ENCODE data around the gene BTBD6.
A peak's percentile ranks its signal among the peaks of the same experiment; 100 is the strongest.

The BTBD6 gene

GRCh38 chr14:105248368-105249181 is at the start of gene BTBD6:
Gene BTBD6, plus strand, starts transcription at chr14:105248533. Its CDS starts 179 bp downstream, at chr14:105248712.
- H3K4me3 Mint-ChIP-seq, result peak within 1 kb of the TSS; percentile 75
- peaks cover 75% of the 10 kb centered on the region for H3K36me3 Mint-ChIP-seq (ENCODE audit: low read depth)
- H3K9me3 Mint-ChIP-seq, result no peaks in the 10 kb centered on the region
- intact Hi-C loops (cut with micrococcal nuclease), result no loop called here
- no peaks in the 10 kb centered on the region for H3K27me3 Mint-ChIP-seq
- peaks cover 50% of the 10 kb centered on the region for H3K4me1 Mint-ChIP-seq (ENCODE audit: low read depth)
- H3K27ac Mint-ChIP-seq, result peak within 1 kb of the TSS; percentile 84

DNA sequence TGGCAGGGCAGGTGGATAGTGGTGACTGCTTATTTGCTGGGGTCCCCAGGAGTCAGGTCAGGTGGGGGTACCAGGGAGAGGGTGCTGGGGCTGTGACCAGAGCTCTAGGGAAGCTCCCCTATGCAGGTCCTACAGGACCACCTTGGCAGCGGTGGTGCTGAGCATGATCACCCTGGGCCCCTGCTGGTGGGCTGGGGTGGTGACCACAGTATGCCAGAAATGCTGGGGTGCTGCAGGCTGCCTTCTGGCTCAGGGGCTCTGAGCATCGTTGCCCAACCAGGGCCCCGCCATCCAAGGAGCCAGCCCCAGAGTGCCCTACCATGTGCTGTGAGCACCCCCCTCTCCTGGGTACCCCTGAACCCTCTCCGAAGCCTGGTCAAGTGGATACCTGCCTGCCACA is 49.7 kb upstream of the BTBD6 start:
- H3K27ac Mint-ChIP-seq, result no peak overlapping the region
- H3K27me3 Mint-ChIP-seq, result peaks cover 88% of the 10 kb centered on the region

GRCh38 chr14:105199093-105199492 is 49.2 kb upstream of the BTBD6 start:
- Mint-ChIP-seq H3K4me1 (ENCODE audit: low read depth) (peaks cover 75% of the 10 kb centered on the region), H3K27me3 (peaks cover 88% of the 10 kb centered on the region), H3K9me3 (no peaks in the 10 kb centered on the region), H3K4me3 (no peak overlapping the region), H3K27ac (peak overlapping the region; percentile 14), H3K36me3 (ENCODE audit: low read depth) (no peaks in the 10 kb centered on the region)
- intact Hi-C loops (cut with micrococcal nuclease), result no loop called here

More for the DNA sequence above, 49.7 kb upstream of the BTBD6 start:
- Mint-ChIP-seq H3K4me3 (no peak overlapping the region), H3K36me3 (ENCODE audit: low read depth) (no peaks in the 10 kb centered on the region), H3K9me3 (no peaks in the 10 kb centered on the region), H3K4me1 (ENCODE audit: low read depth) (peaks cover 79% of the 10 kb centered on the region)
- intact Hi-C loops (cut with micrococcal nuclease), result no loop called here

GRCh38 chr14:105200074-105200473 is 48.3 kb upstream of the BTBD6 start:
- H3K9me3 Mint-ChIP-seq, result no peaks in the 10 kb centered on the region
- H3K27me3 Mint-ChIP-seq, result peaks cover 88% of the 10 kb centered on the region
- H3K4me3 Mint-ChIP-seq, result no peak overlapping the region
- intact Hi-C loops (cut with micrococcal nuclease), result no loop called here
- H3K4me1 Mint-ChIP-seq (ENCODE audit: low read depth), result peaks cover 78% of the 10 kb centered on the region
- no peak overlapping the region for H3K27ac Mint-ChIP-seq
- no peaks in the 10 kb centered on the region for H3K36me3 Mint-ChIP-seq (ENCODE audit: low read depth)

GRCh38 chr14:105200641-105201040 is 47.7 kb upstream of the BTBD6 start:
- peaks cover 88% of the 10 kb centered on the region for H3K27me3 Mint-ChIP-seq
- no peak overlapping the region for H3K27ac Mint-ChIP-seq
- intact Hi-C loops (cut with micrococcal nuclease), result no loop called here
- no peaks in the 10 kb centered on the region for H3K36me3 Mint-ChIP-seq (ENCODE audit: low read depth)
- H3K4me3 Mint-ChIP-seq, result no peak overlapping the region
- no peaks in the 10 kb centered on the region for H3K9me3 Mint-ChIP-seq
- H3K4me1 Mint-ChIP-seq (ENCODE audit: low read depth), result peaks cover 75% of the 10 kb centered on the region

- Mint-ChIP-seq H3K9me3 (no peaks in the 10 kb centered on the region), H3K27ac (peak overlapping the region; percentile 81), H3K36me3 (ENCODE audit: low read depth) (no peaks in the 10 kb centered on the region), H3K4me3 (peak overlapping the region; percentile 37), H3K27me3 (peaks cover 86% of the 10 kb centered on the region), H3K4me1 (ENCODE audit: low read depth) (peaks cover 68% of the 10 kb centered on the region)
- intact Hi-C loops (cut with micrococcal nuclease), result no loop called here
Observed at GRCh38 chr14:105201156-105201924, 47.0 kb upstream of the BTBD6 start.

GRCh38 chr14:105201925-105202513 is 46.3 kb upstream of the BTBD6 start:
- Mint-ChIP-seq H3K4me1 (ENCODE audit: low read depth) (peaks cover 64% of the 10 kb centered on the region), H3K27me3 (peaks cover 86% of the 10 kb centered on the region), H3K9me3 (no peaks in the 10 kb centered on the region), H3K36me3 (ENCODE audit: low read depth) (no peaks in the 10 kb centered on the region), H3K27ac (peak overlapping the region; percentile 81), H3K4me3 (peak overlapping the region; percentile 37)
- intact Hi-C loops (cut with micrococcal nuclease), result no loop called here

- peaks cover 57% of the 10 kb centered on the region for H3K4me1 Mint-ChIP-seq (ENCODE audit: low read depth)
- H3K36me3 Mint-ChIP-seq (ENCODE audit: low read depth), result no peaks in the 10 kb centered on the region
- H3K9me3 Mint-ChIP-seq, result no peaks in the 10 kb centered on the region
- no peak overlapping the region for H3K27ac Mint-ChIP-seq
- H3K27me3 Mint-ChIP-seq, result peaks cover 76% of the 10 kb centered on the region
- no peak overlapping the region for H3K4me3 Mint-ChIP-seq
- intact Hi-C loops (cut with micrococcal nuclease), result loop anchor here (1.0 kb wide), 1 partner anchor 149 kb away; no protein-coding TSS in a partner anchor
Observed at GRCh38 chr14:105203057-105203531, 45.2 kb upstream of the BTBD6 start.

GRCh38 chr14:105203701-105204100 is 44.6 kb upstream of the BTBD6 start:
- no peak overlapping the region for H3K27ac Mint-ChIP-seq
- H3K36me3 Mint-ChIP-seq (ENCODE audit: low read depth), result peaks cover 2% of the 10 kb centered on the region
- H3K9me3 Mint-ChIP-seq, result no peaks in the 10 kb centered on the region
- peaks cover 53% of the 10 kb centered on the region for H3K4me1 Mint-ChIP-seq (ENCODE audit: low read depth)
- intact Hi-C loops (cut with micrococcal nuclease), result loop anchor here (1.0 kb wide), 1 partner anchor 149 kb away; no protein-coding TSS in a partner anchor
- no peak overlapping the region for H3K4me3 Mint-ChIP-seq
- peaks cover 70% of the 10 kb centered on the region for H3K27me3 Mint-ChIP-seq

GRCh38 chr14:105204206-105204930 is 44.0 kb upstream of the BTBD6 start:
- peaks cover 9% of the 10 kb centered on the region for H3K36me3 Mint-ChIP-seq (ENCODE audit: low read depth)

DNA sequence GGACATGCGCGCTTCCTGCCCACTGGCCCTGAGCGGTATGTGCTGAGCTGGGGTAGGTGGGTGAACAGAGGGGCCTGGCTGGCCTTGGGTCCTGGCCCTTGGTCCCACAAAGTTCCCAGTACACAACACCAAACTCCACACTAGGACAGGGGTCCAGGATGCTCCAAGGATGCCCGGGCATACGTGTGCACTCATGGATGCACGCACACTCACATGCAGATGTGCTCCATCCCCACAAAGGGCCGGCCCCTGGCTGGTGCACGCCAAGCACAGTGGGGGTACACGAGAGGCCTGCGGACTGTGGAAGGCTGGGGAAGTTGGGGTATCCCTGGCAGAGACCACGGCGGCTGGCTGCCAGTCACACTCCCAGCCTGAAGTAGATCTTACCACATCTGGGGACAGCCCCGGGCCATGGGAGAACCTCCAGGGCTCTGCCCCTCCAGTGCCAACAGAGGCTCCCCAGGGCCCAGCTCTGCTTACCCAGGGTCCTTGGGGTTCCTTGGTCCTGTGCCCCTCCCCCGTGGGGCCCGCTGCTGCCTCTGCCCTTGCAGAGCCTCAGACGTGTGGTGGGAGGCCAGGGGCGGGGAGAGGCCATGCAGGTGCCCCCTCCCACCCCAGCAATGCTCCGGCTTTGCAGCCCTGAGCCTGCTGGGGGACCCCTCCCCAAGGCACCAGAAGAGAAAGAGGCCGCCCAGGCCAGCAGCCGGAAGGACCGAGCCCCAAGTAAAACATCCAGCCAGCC is 43.2 kb upstream of the BTBD6 start:
- H3K27ac Mint-ChIP-seq, result no peak overlapping the region
- peaks cover 42% of the 10 kb centered on the region for H3K4me1 Mint-ChIP-seq (ENCODE audit: low read depth)
- intact Hi-C loops (cut with micrococcal nuclease), result no loop called here
- H3K4me3 Mint-ChIP-seq, result no peak overlapping the region
- peaks cover 16% of the 10 kb centered on the region for H3K36me3 Mint-ChIP-seq (ENCODE audit: low read depth)
- peaks cover 56% of the 10 kb centered on the region for H3K27me3 Mint-ChIP-seq
- H3K9me3 Mint-ChIP-seq, result no peaks in the 10 kb centered on the region

More at GRCh38 chr14:105204206-105204930, 44.0 kb upstream of the BTBD6 start:
- Mint-ChIP-seq H3K27ac (no peak overlapping the region), H3K27me3 (peaks cover 64% of the 10 kb centered on the region), H3K9me3 (no peaks in the 10 kb centered on the region), H3K4me1 (ENCODE audit: low read depth) (peaks cover 46% of the 10 kb centered on the region), H3K4me3 (no peak overlapping the region)
- intact Hi-C loops (cut with micrococcal nuclease), result no loop called here

DNA sequence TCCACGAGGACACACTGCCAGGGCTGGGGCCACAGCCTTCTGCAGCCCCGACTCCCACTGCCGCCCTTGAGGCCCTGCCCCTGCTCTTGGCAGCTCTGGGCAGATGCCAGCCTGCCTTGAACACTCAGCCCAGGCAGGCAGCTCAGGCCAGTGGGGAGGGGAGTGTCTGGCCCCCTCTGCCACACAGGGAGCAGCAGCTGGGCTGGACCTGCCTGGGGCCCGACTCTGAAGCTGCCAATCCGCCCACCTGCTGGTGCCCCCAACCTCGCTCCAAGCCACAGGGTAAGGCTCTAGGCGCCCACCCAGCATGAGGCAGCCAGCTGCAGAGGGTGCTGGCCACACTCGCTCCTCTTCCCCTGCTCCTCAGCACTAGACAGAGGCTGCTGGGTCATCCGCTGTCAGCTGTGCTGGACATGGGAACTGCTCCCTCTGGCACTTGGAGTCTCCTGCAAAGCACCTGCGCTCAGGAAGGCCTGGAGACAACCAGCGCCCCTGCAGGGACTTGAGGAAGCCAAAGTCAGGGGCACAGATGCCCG is 42.6 kb upstream of the BTBD6 start:
- Mint-ChIP-seq H3K36me3 (ENCODE audit: low read depth) (peaks cover 23% of the 10 kb centered on the region), H3K27me3 (peaks cover 50% of the 10 kb centered on the region), H3K4me1 (ENCODE audit: low read depth) (peaks cover 35% of the 10 kb centered on the region), H3K4me3 (no peak overlapping the region), H3K27ac (no peak overlapping the region), H3K9me3 (no peaks in the 10 kb centered on the region)
- intact Hi-C loops (cut with micrococcal nuclease), result no loop called here

All from dendritic cell treated with granulocyte-macrophage colony-stimulating factor and Interleukin-4, amounts not matched to agents 40 ng/mL and 50 ng/mL, for 4 days (primary cell).